CD14-positive monocyte (primary cell): Measurements from ENCODE around the gene ESRRB. TPM values are rescaled to one million over a fixed set of nuclear protein-coding genes. Genes with fewer than 3 reads are reported as not detected.

Experiments used
- DNase-seq, 3 donors: peaks; one replicate each; pipeline ENCODE4 v3.0.0-alpha.2; 2011 to 2022
- H2AFZ ChIP-seq: 2 replicates; pipeline ENCODE4 v1.6.0; 2012; ENCODE audit warnings: mild to moderate bottlenecking, low read depth, low read length, inconsistent platforms; ENCODE audit not compliant: insufficient read depth, poor library complexity, severe bottlenecking
- H3K27ac ChIP-seq, 2 donors: 1 replicate in 1 of 2; 2 replicates in 1 of 2; pipeline ENCODE4 v1.5.1; 2012 to 2013; ENCODE audit warnings: low read length in 2 of 2, control low read depth in 1 of 2, inconsistent platforms in 1 of 2, low read depth in 1 of 2, mild to moderate bottlenecking in 1 of 2
- H3K27me3 ChIP-seq, 2 donors: one replicate each; pipeline versions ENCODE4 v1.6.0 to v1.6.1; 2011 to 2013; ENCODE audit warnings: low read length in 2 of 2; ENCODE audit not compliant: control insufficient read depth in 2 of 2, insufficient read depth in 2 of 2
- H3K36me3 ChIP-seq, 2 donors: replicated peaks in 1 of 2; 1 replicate in 1 of 2; 2 replicates in 1 of 2; pipeline versions ENCODE4 v1.5.1 to v1.6.1; 2012 to 2013; ENCODE audit warnings: low read length in 2 of 2, control low read depth in 1 of 2, inconsistent platforms in 1 of 2, mild to moderate bottlenecking in 1 of 2; ENCODE audit not compliant: insufficient read depth in 2 of 2, control insufficient read depth in 1 of 2
- H3K4me1 ChIP-seq, 2 donors: 1 replicate in 1 of 2; 2 replicates in 1 of 2; pipeline versions ENCODE4 v1.5.1 to v1.6.1; 2012 to 2013; ENCODE audit warnings: low read length in 2 of 2, control low read depth in 1 of 2, inconsistent platforms in 1 of 2, mild to moderate bottlenecking in 1 of 2, moderate library complexity in 1 of 2; ENCODE audit not compliant: insufficient read depth in 2 of 2, control insufficient read depth in 1 of 2
- H3K4me2 ChIP-seq: replicated peaks from 2 replicates; pipeline ENCODE3; 2012; ENCODE audit warnings: low read length, moderate library complexity, mild to moderate bottlenecking; ENCODE audit not compliant: poor library complexity, severe bottlenecking; ENCODE audit errors: extremely low read depth
- H3K4me3 ChIP-seq, 3 experiments: fragments of 200-600 bp in 1 of 3; sonication (generic) in 1 of 3; replicated peaks in 1 of 3; 1 replicate in 2 of 3; 2 replicates in 1 of 3; pipeline ENCODE4 v1.5.1; 2011 to 2013; ENCODE audit warnings: low read length in 3 of 3, mild to moderate bottlenecking in 3 of 3, control low read depth in 2 of 3, low read depth in 2 of 3, inconsistent platforms in 1 of 3, moderate library complexity in 1 of 3
- H3K79me2 ChIP-seq: 2 replicates; pipeline ENCODE4 v1.6.0; 2012; ENCODE audit warnings: mild to moderate bottlenecking, control low read depth, inconsistent platforms, low read length, moderate library complexity; ENCODE audit not compliant: insufficient read depth
- H3K9ac ChIP-seq: 2 replicates; pipeline ENCODE4 v1.6.0; 2017; ENCODE audit warnings: low read length, mild to moderate bottlenecking; ENCODE audit not compliant: insufficient read depth, poor library complexity, severe bottlenecking
- H3K9me3 ChIP-seq, 2 donors: replicated peaks in 1 of 2; 1 replicate in 1 of 2; 2 replicates in 1 of 2; pipeline versions ENCODE4 v1.5.1 to v1.6.1; 2012 to 2013; ENCODE audit warnings: low read length in 2 of 2, control low read depth in 1 of 2; ENCODE audit not compliant: control insufficient read depth in 1 of 2, insufficient read depth in 1 of 2
- H4K20me1 ChIP-seq: 2 replicates; pipeline ENCODE4 v1.6.0; 2012; ENCODE audit warnings: mild to moderate bottlenecking, low read length, control low read depth, moderate library complexity; ENCODE audit not compliant: insufficient read depth
- H3K27ac Mint-ChIP-seq, 7 donors: one replicate each; pipeline ENCODE4 v1.8.0; 2020; ENCODE audit warnings: mild to moderate bottlenecking in 7 of 7, mixed read lengths in 7 of 7, moderate library complexity in 6 of 7, inconsistent platforms in 2 of 7
- H3K27me3 Mint-ChIP-seq, 3 donors: one replicate each; pipeline ENCODE4 v1.8.0; 2021 to 2022; ENCODE audit warnings: low read depth in 3 of 3, mild to moderate bottlenecking in 3 of 3, mixed read lengths in 3 of 3, moderate library complexity in 3 of 3, inconsistent platforms in 1 of 3
- H3K36me3 Mint-ChIP-seq, 2 donors: one replicate each; pipeline ENCODE4 v1.8.0; 2020; ENCODE audit warnings: mixed read lengths in 2 of 2, inconsistent platforms in 1 of 2, mild to moderate bottlenecking in 1 of 2
- H3K4me1 Mint-ChIP-seq: one replicate; pipeline ENCODE4 v1.8.0; 2020; ENCODE audit warnings: mild to moderate bottlenecking, mixed read lengths
- H3K4me3 Mint-ChIP-seq, 2 donors: one replicate each; pipeline ENCODE4 v1.8.0; 2020; ENCODE audit warnings: mild to moderate bottlenecking in 2 of 2, mixed read lengths in 2 of 2, moderate library complexity in 1 of 2
- H3K9me3 Mint-ChIP-seq, 7 donors: one replicate each; pipeline ENCODE4 v1.8.0; 2020 to 2022; ENCODE audit warnings: mixed read lengths in 7 of 7, mild to moderate bottlenecking in 6 of 7, moderate library complexity in 6 of 7, inconsistent platforms in 2 of 7
- WGBS: methylation state at CpG from one replicate; pipeline ENCODE4 v1.1.5; 2013; ENCODE audit warnings: missing lambda C conversion rate; ENCODE audit not compliant: insufficient coverage; 5-methylcytosine and 5-hydroxymethylcytosine counted together
- intact Hi-C, 2 donors: fragments of 100-400 bp; cut with micrococcal nuclease; formaldehyde crosslinking; loops; one replicate each; pipeline versions ENCODE4 v1.15.0 to v1.15.1; 2023
- polyA plus RNA-seq, 3 donors: library from polyadenylated mRNA; depleted of rRNA in 1 of 3; unstranded in 2 of 3; stranded (reverse) in 1 of 3; fragments of 300-500 nt in 2 of 3; fragments of >200 nt in 1 of 3; fragmentation: Illumina TruSeq in 2 of 3; gene quantifications; 1 replicate in 2 of 3; 2 replicates in 1 of 3; pipeline ENCODE4 v1.2.3, GENCODE V29; 2012 to 2021
- TF ChIP-seq, protein P1 (sequence below): fragments of 200-600 bp; IDR thresholded peaks from one replicate; pipeline ENCODE4 v1.8.0; 2022; ENCODE audit warnings: antibody characterized with exemption, mild to moderate bottlenecking

ESRRB gene
- polyA plus RNA-seq, 3 donors, result 0.03 TPM; not detected in 2

DNA sequence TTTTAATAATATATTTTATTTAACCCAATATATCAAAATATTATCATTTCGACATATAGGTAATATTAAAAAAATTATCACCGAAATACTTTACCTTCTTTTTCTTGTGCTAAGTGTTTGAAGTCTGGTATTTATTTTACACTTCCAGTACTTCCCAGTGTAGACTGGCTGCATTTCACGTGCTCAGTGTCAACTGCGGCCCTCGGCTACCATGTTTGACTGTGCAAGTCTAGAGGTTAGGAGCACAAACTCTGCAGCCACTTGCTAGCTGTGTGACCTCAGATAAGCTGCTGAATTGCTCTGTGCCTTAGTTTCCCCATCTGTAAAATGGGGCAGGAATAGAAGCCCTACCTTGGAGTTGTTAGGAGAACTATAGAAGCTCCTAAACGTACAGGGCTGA lies 42.3 kb upstream of the ESRRB start:
- no peaks in the 10 kb centered on the region for H3K36me3 Mint-ChIP-seq
- H3K4me3 Mint-ChIP-seq, result no peak overlapping the region
- H3K36me3 ChIP-seq, result no peaks in the 10 kb centered on the region
- no peaks in the 10 kb centered on the region for H4K20me1 ChIP-seq
- H3K9me3 ChIP-seq, result peaks cover 0 to 12% of the 10 kb centered on the region in 2 donors
- H3K4me3 ChIP-seq, result no peak overlapping the region
- 100% methylated on average over 1 of the region's 6 CpGs for WGBS
- intact Hi-C loops, result no loop called here
- H3K4me2 ChIP-seq, result no peak overlapping the region
- H3K9ac ChIP-seq, result no peak overlapping the region
- H3K27me3 ChIP-seq, result peaks cover 12 to 33% of the 10 kb centered on the region in 2 donors
- no peak for DNase-seq
- peaks cover 32 to 36% (median 36%) of the 10 kb centered on the region in 3 donors for H3K27me3 Mint-ChIP-seq
- peaks cover 0 to 6% (median 0%) of the 10 kb centered on the region in 7 donors for H3K9me3 Mint-ChIP-seq
- no peak overlapping the region for H3K27ac Mint-ChIP-seq
- H3K79me2 ChIP-seq, result no peaks in the 10 kb centered on the region
- no peak overlapping the region for H3K27ac ChIP-seq
- H3K4me1 ChIP-seq, result no peaks in the 10 kb centered on the region
- TF ChIP-seq, protein P1, sequence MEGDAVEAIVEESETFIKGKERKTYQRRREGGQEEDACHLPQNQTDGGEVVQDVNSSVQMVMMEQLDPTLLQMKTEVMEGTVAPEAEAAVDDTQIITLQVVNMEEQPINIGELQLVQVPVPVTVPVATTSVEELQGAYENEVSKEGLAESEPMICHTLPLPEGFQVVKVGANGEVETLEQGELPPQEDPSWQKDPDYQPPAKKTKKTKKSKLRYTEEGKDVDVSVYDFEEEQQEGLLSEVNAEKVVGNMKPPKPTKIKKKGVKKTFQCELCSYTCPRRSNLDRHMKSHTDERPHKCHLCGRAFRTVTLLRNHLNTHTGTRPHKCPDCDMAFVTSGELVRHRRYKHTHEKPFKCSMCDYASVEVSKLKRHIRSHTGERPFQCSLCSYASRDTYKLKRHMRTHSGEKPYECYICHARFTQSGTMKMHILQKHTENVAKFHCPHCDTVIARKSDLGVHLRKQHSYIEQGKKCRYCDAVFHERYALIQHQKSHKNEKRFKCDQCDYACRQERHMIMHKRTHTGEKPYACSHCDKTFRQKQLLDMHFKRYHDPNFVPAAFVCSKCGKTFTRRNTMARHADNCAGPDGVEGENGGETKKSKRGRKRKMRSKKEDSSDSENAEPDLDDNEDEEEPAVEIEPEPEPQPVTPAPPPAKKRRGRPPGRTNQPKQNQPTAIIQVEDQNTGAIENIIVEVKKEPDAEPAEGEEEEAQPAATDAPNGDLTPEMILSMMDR, result no peak
- peaks cover 1% of the 10 kb centered on the region for H3K4me1 Mint-ChIP-seq
- H2AFZ ChIP-seq, result no peak overlapping the region

- Mint-ChIP-seq H3K9me3 (peaks cover 0 to 6% (median 0%) of the 10 kb centered on the region in 7 donors), H3K4me1 (peaks cover 1% of the 10 kb centered on the region), H3K27ac (peak overlapping the region in 1 of 7 donors; percentile 17), H3K36me3 (no peaks in the 10 kb centered on the region), H3K4me3 (no peak overlapping the region), H3K27me3 (peaks cover 26 to 29% (median 29%) of the 10 kb centered on the region in 3 donors)
- no peak overlapping the region for H3K9ac ChIP-seq
- no peak for DNase-seq
- intact Hi-C loops, result no loop called here
- no peaks in the 10 kb centered on the region for H4K20me1 ChIP-seq
- no peak overlapping the region for H3K4me2 ChIP-seq
- WGBS, result 93% methylated on average over 3 of the region's 11 CpGs
- TF ChIP-seq, protein P1, result no peak
- no peak overlapping the region for H3K27ac ChIP-seq
- no peaks in the 10 kb centered on the region for H3K36me3 ChIP-seq
- no peaks in the 10 kb centered on the region for H3K4me1 ChIP-seq
- no peak overlapping the region for H3K4me3 ChIP-seq
- peaks cover 6 to 26% of the 10 kb centered on the region in 2 donors for H3K27me3 ChIP-seq
- no peaks in the 10 kb centered on the region for H3K79me2 ChIP-seq
- H3K9me3 ChIP-seq, result peaks cover 0 to 12% of the 10 kb centered on the region in 2 donors
- H2AFZ ChIP-seq, result no peak overlapping the region
Measured at GRCh38 chr14:76334316-76334715, 41.6 kb upstream of the ESRRB start.
